Adrenal gland (tissue), 5 donors: ENCODE results near the gene AGAP1.

Source experiments
- CTCF ChIP-seq, 6 experiments: fragments of 450-650 bp in 4 of 6; fragments of 200-600 bp in 2 of 6; sonication (generic) in 1 of 6; IDR thresholded peaks; 1 replicate in 5 of 6; 2 replicates in 1 of 6; pipeline versions ENCODE4 v1.5.1 to v1.8.0; 2016 to 2021; ENCODE audit warnings: antibody characterized with exemption in 6 of 6, mild to moderate bottlenecking in 2 of 6, moderate library complexity in 1 of 6
- POLR2A ChIP-seq, 2 donors: fragments of 450-650 bp; IDR thresholded peaks; one replicate each; pipeline ENCODE4 v1.6.1; 2017; ENCODE audit warnings: antibody characterized with exemption in 2 of 2, mild to moderate bottlenecking in 2 of 2, moderate library complexity in 1 of 2
- donor health status: DM: no; HTN: no; CAD: no.

GRCh38 chr2:235460548-235461047 lies 33.2 kb upstream of the AGAP1 start:
- TF ChIP-seq CTCF (IDR thresholded peaks at IDR 0.05) (no peak), POLR2A (IDR thresholded peaks at IDR 0.05) (no peak)
